CD14-positive monocyte (primary cell): ENCODE data around the gene ASTN2. TPM values are rescaled to one million over a fixed set of nuclear protein-coding genes. Genes with fewer than 3 reads are reported as not detected.

Experiments
- DNase-seq, 3 donors: peaks; one replicate each; pipeline ENCODE4 v3.0.0-alpha.2; 2011 to 2022
- H2AFZ ChIP-seq: 2 replicates; pipeline ENCODE4 v1.6.0; 2012; ENCODE audit warnings: mild to moderate bottlenecking, low read depth, low read length, inconsistent platforms; ENCODE audit not compliant: insufficient read depth, poor library complexity, severe bottlenecking
- H3K27ac ChIP-seq, 2 donors: 1 replicate in 1 of 2; 2 replicates in 1 of 2; pipeline ENCODE4 v1.5.1; 2012 to 2013; ENCODE audit warnings: low read length in 2 of 2, control low read depth in 1 of 2, inconsistent platforms in 1 of 2, low read depth in 1 of 2, mild to moderate bottlenecking in 1 of 2
- H3K27me3 ChIP-seq, 2 donors: one replicate each; pipeline versions ENCODE4 v1.6.0 to v1.6.1; 2011 to 2013; ENCODE audit warnings: low read length in 2 of 2; ENCODE audit not compliant: control insufficient read depth in 2 of 2, insufficient read depth in 2 of 2
- H3K36me3 ChIP-seq, 2 donors: replicated peaks in 1 of 2; 1 replicate in 1 of 2; 2 replicates in 1 of 2; pipeline versions ENCODE4 v1.5.1 to v1.6.1; 2012 to 2013; ENCODE audit warnings: low read length in 2 of 2, control low read depth in 1 of 2, inconsistent platforms in 1 of 2, mild to moderate bottlenecking in 1 of 2; ENCODE audit not compliant: insufficient read depth in 2 of 2, control insufficient read depth in 1 of 2
- H3K4me1 ChIP-seq, 2 donors: 1 replicate in 1 of 2; 2 replicates in 1 of 2; pipeline versions ENCODE4 v1.5.1 to v1.6.1; 2012 to 2013; ENCODE audit warnings: low read length in 2 of 2, control low read depth in 1 of 2, inconsistent platforms in 1 of 2, mild to moderate bottlenecking in 1 of 2, moderate library complexity in 1 of 2; ENCODE audit not compliant: insufficient read depth in 2 of 2, control insufficient read depth in 1 of 2
- H3K4me2 ChIP-seq: replicated peaks from 2 replicates; pipeline ENCODE3; 2012; ENCODE audit warnings: low read length, moderate library complexity, mild to moderate bottlenecking; ENCODE audit not compliant: poor library complexity, severe bottlenecking; ENCODE audit errors: extremely low read depth
- H3K4me3 ChIP-seq, 3 experiments: fragments of 200-600 bp in 1 of 3; sonication (generic) in 1 of 3; replicated peaks in 1 of 3; 1 replicate in 2 of 3; 2 replicates in 1 of 3; pipeline ENCODE4 v1.5.1; 2011 to 2013; ENCODE audit warnings: low read length in 3 of 3, mild to moderate bottlenecking in 3 of 3, control low read depth in 2 of 3, low read depth in 2 of 3, inconsistent platforms in 1 of 3, moderate library complexity in 1 of 3
- H3K79me2 ChIP-seq: 2 replicates; pipeline ENCODE4 v1.6.0; 2012; ENCODE audit warnings: mild to moderate bottlenecking, control low read depth, inconsistent platforms, low read length, moderate library complexity; ENCODE audit not compliant: insufficient read depth
- H3K9ac ChIP-seq: 2 replicates; pipeline ENCODE4 v1.6.0; 2017; ENCODE audit warnings: low read length, mild to moderate bottlenecking; ENCODE audit not compliant: insufficient read depth, poor library complexity, severe bottlenecking
- H3K9me3 ChIP-seq, 2 donors: replicated peaks in 1 of 2; 1 replicate in 1 of 2; 2 replicates in 1 of 2; pipeline versions ENCODE4 v1.5.1 to v1.6.1; 2012 to 2013; ENCODE audit warnings: low read length in 2 of 2, control low read depth in 1 of 2; ENCODE audit not compliant: control insufficient read depth in 1 of 2, insufficient read depth in 1 of 2
- H4K20me1 ChIP-seq: 2 replicates; pipeline ENCODE4 v1.6.0; 2012; ENCODE audit warnings: mild to moderate bottlenecking, low read length, control low read depth, moderate library complexity; ENCODE audit not compliant: insufficient read depth
- H3K27ac Mint-ChIP-seq, 7 donors: one replicate each; pipeline ENCODE4 v1.8.0; 2020; ENCODE audit warnings: mild to moderate bottlenecking in 7 of 7, mixed read lengths in 7 of 7, moderate library complexity in 6 of 7, inconsistent platforms in 2 of 7
- H3K27me3 Mint-ChIP-seq, 3 donors: one replicate each; pipeline ENCODE4 v1.8.0; 2021 to 2022; ENCODE audit warnings: low read depth in 3 of 3, mild to moderate bottlenecking in 3 of 3, mixed read lengths in 3 of 3, moderate library complexity in 3 of 3, inconsistent platforms in 1 of 3
- H3K36me3 Mint-ChIP-seq, 2 donors: one replicate each; pipeline ENCODE4 v1.8.0; 2020; ENCODE audit warnings: mixed read lengths in 2 of 2, inconsistent platforms in 1 of 2, mild to moderate bottlenecking in 1 of 2
- H3K4me1 Mint-ChIP-seq: one replicate; pipeline ENCODE4 v1.8.0; 2020; ENCODE audit warnings: mild to moderate bottlenecking, mixed read lengths
- H3K4me3 Mint-ChIP-seq, 2 donors: one replicate each; pipeline ENCODE4 v1.8.0; 2020; ENCODE audit warnings: mild to moderate bottlenecking in 2 of 2, mixed read lengths in 2 of 2, moderate library complexity in 1 of 2
- H3K9me3 Mint-ChIP-seq, 7 donors: one replicate each; pipeline ENCODE4 v1.8.0; 2020 to 2022; ENCODE audit warnings: mixed read lengths in 7 of 7, mild to moderate bottlenecking in 6 of 7, moderate library complexity in 6 of 7, inconsistent platforms in 2 of 7
- WGBS: methylation state at CpG from one replicate; pipeline ENCODE4 v1.1.5; 2013; ENCODE audit warnings: missing lambda C conversion rate; ENCODE audit not compliant: insufficient coverage; 5-methylcytosine and 5-hydroxymethylcytosine counted together
- intact Hi-C, 2 donors: fragments of 100-400 bp; cut with micrococcal nuclease; formaldehyde crosslinking; loops; one replicate each; pipeline versions ENCODE4 v1.15.0 to v1.15.1; 2023
- polyA plus RNA-seq, 3 donors: library from polyadenylated mRNA; depleted of rRNA in 1 of 3; unstranded in 2 of 3; stranded (reverse) in 1 of 3; fragments of 300-500 nt in 2 of 3; fragments of >200 nt in 1 of 3; fragmentation: Illumina TruSeq in 2 of 3; gene quantifications; 1 replicate in 2 of 3; 2 replicates in 1 of 3; pipeline ENCODE4 v1.2.3, GENCODE V29; 2012 to 2021
- TF ChIP-seq, protein P1 (sequence below): fragments of 200-600 bp; IDR thresholded peaks from one replicate; pipeline ENCODE4 v1.8.0; 2022; ENCODE audit warnings: antibody characterized with exemption, mild to moderate bottlenecking

Gene ASTN2
- polyA plus RNA-seq, 3 donors: not detected

DNA sequence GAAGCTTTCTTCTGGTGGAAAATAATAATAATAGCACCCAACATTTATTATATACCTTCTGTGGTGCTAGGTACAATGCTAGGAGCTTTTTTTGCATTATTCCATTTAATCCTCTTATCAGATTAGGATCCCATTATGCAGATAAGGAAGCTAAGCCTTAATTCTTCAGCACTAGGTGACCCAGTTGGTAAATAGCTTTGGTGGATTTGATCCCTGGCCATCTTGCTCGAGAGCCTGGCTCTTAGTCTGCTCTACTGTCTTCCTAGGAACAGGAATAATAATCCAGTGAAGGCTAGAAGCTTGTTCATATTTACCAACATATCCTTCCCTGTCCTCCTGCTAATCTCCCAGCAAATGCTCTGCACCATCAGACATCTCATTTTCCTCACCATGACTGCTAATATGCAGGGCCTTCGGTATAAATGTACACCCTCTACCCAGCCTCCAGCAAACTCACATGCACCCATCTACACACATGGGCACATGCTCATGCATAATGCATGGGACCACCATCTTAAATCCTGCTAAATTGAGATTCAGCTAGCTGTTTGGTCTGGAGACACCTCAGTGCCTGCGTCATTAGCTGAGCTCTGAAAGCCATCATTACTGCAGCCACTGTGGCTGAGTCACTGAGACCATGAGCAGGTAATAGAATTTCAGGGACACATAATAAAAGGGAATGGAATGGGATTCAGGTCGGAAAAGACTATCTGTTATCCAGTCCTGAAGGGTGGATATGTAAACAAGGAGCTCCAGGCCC is 640.3 kb downstream of the ASTN2 start:
- DNase-seq: no peak
- Histone ChIP-seq H3K27me3 (no peaks in the 10 kb centered on the region), H3K9me3 (no peaks in the 10 kb centered on the region), H3K36me3 (no peaks in the 10 kb centered on the region), H3K79me2 (no peaks in the 10 kb centered on the region), H2AFZ (no peak overlapping the region), H3K4me2 (no peak overlapping the region), H3K9ac (no peak overlapping the region), H3K4me3 (no peak overlapping the region), H3K27ac (no peak overlapping the region), H3K4me1 (no peaks in the 10 kb centered on the region), H4K20me1 (no peaks in the 10 kb centered on the region)
- no peak overlapping the region for H3K4me3 Mint-ChIP-seq
- H3K9me3 Mint-ChIP-seq: peaks cover 2 to 9% (median 3%) of the 10 kb centered on the region in 7 donors
- no peak overlapping the region for H3K27ac Mint-ChIP-seq
- no peaks in the 10 kb centered on the region for H3K27me3 Mint-ChIP-seq
- no peaks in the 10 kb centered on the region for H3K4me1 Mint-ChIP-seq
- H3K36me3 Mint-ChIP-seq: no peaks in the 10 kb centered on the region
- intact Hi-C loops: no loop called here
- 100% methylated on average over 2 of the region's 4 CpGs for WGBS
- TF ChIP-seq, protein P1, sequence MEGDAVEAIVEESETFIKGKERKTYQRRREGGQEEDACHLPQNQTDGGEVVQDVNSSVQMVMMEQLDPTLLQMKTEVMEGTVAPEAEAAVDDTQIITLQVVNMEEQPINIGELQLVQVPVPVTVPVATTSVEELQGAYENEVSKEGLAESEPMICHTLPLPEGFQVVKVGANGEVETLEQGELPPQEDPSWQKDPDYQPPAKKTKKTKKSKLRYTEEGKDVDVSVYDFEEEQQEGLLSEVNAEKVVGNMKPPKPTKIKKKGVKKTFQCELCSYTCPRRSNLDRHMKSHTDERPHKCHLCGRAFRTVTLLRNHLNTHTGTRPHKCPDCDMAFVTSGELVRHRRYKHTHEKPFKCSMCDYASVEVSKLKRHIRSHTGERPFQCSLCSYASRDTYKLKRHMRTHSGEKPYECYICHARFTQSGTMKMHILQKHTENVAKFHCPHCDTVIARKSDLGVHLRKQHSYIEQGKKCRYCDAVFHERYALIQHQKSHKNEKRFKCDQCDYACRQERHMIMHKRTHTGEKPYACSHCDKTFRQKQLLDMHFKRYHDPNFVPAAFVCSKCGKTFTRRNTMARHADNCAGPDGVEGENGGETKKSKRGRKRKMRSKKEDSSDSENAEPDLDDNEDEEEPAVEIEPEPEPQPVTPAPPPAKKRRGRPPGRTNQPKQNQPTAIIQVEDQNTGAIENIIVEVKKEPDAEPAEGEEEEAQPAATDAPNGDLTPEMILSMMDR: no peak

DNA sequence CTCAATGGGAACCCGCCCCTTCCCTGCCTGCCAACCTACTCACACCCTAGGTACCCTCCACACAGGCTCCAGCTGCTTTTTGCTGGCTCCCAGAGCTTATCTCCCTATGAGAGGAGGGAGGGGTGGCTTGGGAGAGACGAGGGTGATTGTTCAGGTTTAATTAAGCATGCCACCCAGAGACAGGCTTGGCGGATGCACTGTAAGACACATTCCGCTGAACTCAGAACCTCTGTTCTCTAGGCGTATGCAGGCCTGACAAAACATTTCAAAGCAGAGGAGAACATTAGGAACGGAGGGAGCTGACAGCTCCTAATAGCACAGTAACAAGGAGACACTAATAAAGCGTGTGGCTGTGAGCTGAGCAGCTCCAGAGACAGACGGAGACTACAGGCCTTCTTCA is 647.6 kb downstream of the ASTN2 start:
- Histone ChIP-seq H3K9me3 (no peaks in the 10 kb centered on the region), H3K79me2 (no peaks in the 10 kb centered on the region), H3K4me2 (no peak overlapping the region), H4K20me1 (no peaks in the 10 kb centered on the region), H2AFZ (no peak overlapping the region), H3K27me3 (no peaks in the 10 kb centered on the region), H3K9ac (no peak overlapping the region), H3K36me3 (no peaks in the 10 kb centered on the region), H3K4me3 (no peak overlapping the region), H3K27ac (no peak overlapping the region), H3K4me1 (no peaks in the 10 kb centered on the region)
- Mint-ChIP-seq H3K27ac (no peak overlapping the region), H3K27me3 (no peaks in the 10 kb centered on the region), H3K9me3 (peaks cover 0 to 5% (median 2%) of the 10 kb centered on the region in 7 donors), H3K4me3 (no peak overlapping the region), H3K36me3 (no peaks in the 10 kb centered on the region), H3K4me1 (no peaks in the 10 kb centered on the region)
- WGBS: 94% methylated on average over 6 of the region's 8 CpGs
- intact Hi-C loops: no loop called here
- DNase-seq: no peak
- TF ChIP-seq, protein P1: no peak
